Subcutaneous adipose tissue (tissue), 4 donors: ENCODE data around the gene CDON. TPM values are rescaled to one million over a fixed set of nuclear protein-coding genes. Genes with fewer than 3 reads are reported as not detected.

ENCODE experiments used
- CTCF ChIP-seq: fragments of 450-650 bp; IDR thresholded peaks from one replicate; pipeline ENCODE4 v1.5.1; 2016; ENCODE audit warnings: low read depth, mild to moderate bottlenecking, control low read depth, antibody characterized with exemption, moderate library complexity
- total RNA-seq, 4 donors: library from RNA; depleted of rRNA; stranded (reverse); fragments of >200 nt; gene quantifications; one replicate each; pipeline ENCODE4 v1.1.0, GENCODE V29; 2016

Gene CDON
- total RNA-seq, 4 donors from 2014 or later = 16.7 to 30.0 (median 20.3) TPM

GRCh38 chr11:125992893-125993292 lies 69.8 kb downstream of the CDON start:
- TF ChIP-seq CTCF = no peak

- no peak for TF ChIP-seq CTCF
Measured at GRCh38 chr11:125990244-125990643, 72.4 kb downstream of the CDON start.

DNA sequence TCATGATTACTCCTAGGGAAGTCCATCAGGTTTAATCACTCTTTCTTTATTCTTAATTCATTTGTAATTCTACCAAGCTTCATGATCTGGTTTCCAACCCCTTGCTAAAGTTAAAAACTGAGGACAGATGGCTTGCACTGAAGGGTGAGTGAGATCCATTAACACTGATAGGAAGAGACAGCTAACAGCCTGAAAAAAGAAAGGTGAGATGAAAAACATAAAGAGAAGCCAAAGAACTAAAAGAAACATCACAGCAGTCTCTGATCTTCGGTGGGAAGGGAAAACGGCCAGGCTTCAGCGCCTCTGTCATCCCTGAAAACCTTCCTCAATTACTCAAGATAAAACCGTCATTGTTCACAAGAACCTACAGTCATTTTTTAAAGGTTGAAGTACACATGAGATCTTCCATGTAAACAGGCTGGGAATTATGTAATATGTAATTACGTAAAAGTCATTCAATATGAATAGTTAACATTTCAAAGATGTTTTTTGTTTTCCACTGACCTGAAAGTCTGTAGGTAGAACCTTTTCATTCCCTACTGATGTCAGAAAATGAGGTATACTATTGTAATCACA lies 75.5 kb downstream of the CDON start:
- no peak for TF ChIP-seq CTCF

GRCh38 chr11:125982348-125982730 lies 80.3 kb downstream of the CDON start:
- no peak for TF ChIP-seq CTCF

GRCh38 chr11:125980436-125980835 lies 82.2 kb downstream of the CDON start:
- TF ChIP-seq CTCF = no peak

GRCh38 chr11:125979511-125979910 lies 83.2 kb downstream of the CDON start:
- TF ChIP-seq CTCF = no peak

DNA sequence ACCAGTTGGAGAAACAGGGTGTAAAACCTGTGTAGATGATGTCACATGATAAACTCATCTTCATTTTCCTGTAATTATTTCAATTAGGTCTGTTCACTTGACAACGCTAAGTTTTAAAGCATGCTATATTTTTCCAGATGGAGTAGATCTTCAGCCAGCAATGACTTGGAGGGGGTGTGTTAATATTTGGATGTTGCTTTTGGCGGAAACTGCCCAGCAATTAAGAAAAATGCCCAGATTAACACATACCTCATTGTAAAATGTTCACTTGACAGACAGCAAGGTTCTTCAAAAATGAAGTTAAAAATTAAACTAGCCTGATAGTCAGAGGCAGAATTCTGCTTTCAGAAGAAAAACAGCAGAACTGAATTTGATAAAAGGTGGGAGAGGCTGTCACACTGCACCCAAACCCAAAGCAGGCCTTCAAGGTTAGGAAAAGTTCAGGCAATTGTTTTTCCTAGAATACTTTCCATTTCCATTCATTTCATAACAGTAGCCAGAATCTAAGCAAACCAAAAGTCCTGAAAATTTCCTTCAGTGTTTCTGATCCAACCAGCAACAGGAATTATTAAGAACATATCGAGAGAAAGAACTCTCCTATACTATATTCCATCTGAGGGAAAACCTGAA lies 83.8 kb downstream of the CDON start:
- TF ChIP-seq CTCF = no peak
